Epithelial cell of esophagus (primary cell): Measurements from ENCODE around the gene COG7.

Experiments used
- DNase-seq: peaks from one replicate; pipeline ENCODE4 v3.0.0; 2010; ENCODE audit warnings: low read depth
- H3K4me3 ChIP-seq: 2 replicates; pipeline ENCODE4 v1.5.1; 2011; ENCODE audit warnings: mild to moderate bottlenecking, low read length, control low read depth
- CTCF ChIP-seq: IDR thresholded peaks from 2 replicates; pipeline ENCODE4 v1.5.1; 2011; ENCODE audit warnings: low read depth, mild to moderate bottlenecking, low read length, control low read depth, inconsistent platforms; ENCODE audit not compliant: insufficient read depth; ENCODE audit errors: missing control alignments

Gene COG7

GRCh38 chr16:23342083-23342640 lies 110.8 kb downstream of the COG7 start:
- no peak for DNase-seq
- no peak for TF ChIP-seq CTCF
- no peak overlapping the region for H3K4me3 ChIP-seq

DNA sequence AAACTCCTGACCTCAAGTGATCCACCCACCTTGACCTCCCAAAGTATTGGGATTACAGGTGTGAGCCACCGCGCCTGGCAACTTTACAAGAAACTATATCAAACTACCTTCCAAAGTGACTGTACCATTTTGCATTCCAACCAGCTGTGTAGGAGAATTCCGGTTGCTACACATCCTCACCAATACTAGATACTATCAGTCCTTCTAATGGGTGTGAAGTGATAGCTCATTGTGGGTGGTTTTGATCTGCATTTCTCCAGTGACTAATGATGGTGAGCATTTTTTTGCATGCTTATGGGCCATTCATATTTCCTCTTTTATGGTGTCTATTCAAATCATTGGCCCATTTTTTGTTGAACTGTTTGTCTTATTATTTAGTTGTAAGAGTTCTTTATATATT lies 113.2 kb downstream of the COG7 start:
- TF ChIP-seq CTCF: no peak
- H3K4me3 ChIP-seq: no peak overlapping the region
- DNase-seq: peak; percentile 24
